Inferior parietal cortex (tissue), 1 donor: Measurements from ENCODE around the gene SCARF2.
"Not testable (repeated sequence)": the region's sequence is repeated elsewhere in the genome, so short reads cannot be mapped to it uniquely, and the experiment has no call there.

Experiments
- DNase-seq: peaks from one replicate; pipeline ENCODE4 v3.0.0-alpha.2; 2016; ENCODE audit errors: extremely low spot score

SCARF2 gene

DNA sequence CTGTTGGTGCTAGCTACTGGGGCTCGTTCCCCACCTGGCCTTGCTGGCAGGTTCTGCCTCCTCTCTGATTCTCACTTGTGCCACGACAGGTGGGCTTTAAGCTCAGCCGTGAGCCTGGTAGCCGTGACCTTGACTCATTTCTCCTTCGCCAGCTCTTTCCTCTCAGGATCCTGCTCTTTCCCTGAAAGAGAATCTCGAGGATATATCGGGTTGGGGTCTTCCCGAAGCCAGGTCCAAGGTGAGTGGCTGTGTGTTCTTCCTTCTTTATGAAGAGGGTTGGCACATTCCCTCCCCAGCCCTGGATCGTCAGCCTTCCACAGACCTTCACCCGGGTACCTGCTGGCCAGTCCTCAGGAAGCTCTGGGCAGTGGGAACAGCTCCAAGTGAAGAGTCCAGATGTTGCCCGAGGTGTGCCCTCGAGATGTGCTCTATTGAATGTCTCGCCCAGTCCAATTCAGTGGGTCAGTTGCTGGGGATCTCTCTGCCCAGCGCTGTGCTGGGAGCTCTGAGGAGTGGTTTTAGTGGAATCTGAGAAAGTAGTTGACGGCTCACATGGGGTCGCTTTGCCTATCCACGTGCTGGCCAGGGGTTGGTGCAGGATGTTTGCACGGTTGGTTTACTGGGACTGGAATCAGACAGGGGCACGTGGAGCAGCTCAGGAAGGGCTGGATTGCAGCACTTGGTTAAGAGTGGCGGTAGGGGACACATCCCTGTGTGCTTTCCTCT is 42.3 kb downstream of the SCARF2 start:
- DNase-seq = no peak

DNA sequence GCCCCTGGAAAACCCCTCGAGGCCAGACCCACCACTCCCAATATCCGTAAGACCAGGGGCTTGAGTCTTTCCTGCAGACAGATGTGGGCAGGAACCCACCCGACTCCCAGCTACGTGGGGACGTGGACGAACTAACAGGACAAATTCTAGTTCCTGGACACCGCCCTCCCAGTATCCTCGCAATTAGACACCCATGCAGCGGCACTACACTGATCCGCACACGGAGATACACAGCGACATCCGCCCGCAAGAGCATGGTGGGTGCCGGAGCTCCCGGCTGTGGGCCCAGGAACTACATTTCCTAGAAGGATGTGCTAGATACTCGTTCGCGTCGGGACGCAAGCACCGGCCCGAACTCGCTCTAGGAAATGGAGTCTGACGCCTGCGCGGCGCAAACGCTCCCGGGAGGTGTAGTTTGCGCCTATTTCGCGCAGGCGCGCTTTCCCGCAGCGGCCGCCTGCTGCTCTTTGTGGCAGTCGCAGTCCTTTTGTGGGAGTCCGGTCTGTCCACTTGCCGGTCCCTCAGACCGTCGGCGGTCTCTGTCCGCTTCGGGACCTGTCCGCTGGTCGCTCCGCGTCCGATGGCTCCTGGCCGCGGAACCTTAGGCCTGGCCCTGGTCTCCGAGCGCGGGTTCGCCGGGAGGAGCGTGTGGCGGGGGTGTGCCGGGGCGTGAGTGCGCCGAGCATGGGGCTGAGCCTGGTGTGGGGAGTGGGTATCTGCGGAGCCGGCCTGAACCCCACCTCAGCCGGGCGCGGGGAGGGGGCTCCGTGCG is 43.7 kb downstream of the SCARF2 start, which contains the start of gene ZNF74:
TSS of gene ZNF74 (plus strand) at position 447 of the 772 bp plus-strand sequence. CDS start 478 bp downstream, outside the sequence.
- peak; percentile 98 for DNase-seq

DNA sequence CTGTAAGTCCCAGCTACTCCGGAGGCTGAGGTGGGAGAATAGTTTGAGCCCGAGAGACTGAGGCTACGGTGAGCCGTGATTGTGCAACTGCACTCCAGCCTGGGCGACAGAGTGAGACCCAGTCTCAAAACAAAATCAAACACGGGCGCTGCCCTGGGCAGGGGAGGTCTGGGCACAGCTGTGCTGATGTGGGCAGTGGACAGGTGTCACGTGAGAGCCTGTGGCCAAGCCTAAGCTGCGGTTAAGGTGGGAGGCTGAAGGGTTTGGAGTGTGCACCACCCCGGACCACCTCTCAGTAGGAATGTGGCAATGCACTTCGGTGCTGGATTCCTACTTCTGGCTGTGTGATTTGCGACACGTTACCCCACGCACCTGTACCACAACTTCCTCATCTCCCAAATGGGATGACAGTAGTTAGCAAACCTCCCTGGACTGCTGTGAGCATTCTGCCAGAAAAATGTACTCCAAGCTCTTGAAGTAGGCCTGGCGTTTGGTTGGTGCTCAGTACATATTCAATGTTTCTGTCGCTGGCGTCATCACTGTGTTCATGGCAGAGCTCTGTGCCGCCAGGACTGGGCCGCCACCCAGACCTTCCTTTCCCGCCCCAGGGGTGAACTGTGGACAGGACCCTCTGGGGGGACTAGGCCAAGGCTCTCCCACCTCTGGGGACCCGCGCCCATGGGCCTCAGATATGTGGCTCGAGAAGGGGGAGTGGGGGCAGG is 44.5 kb downstream of the SCARF2 start:
- DNase-seq = no peak

DNA sequence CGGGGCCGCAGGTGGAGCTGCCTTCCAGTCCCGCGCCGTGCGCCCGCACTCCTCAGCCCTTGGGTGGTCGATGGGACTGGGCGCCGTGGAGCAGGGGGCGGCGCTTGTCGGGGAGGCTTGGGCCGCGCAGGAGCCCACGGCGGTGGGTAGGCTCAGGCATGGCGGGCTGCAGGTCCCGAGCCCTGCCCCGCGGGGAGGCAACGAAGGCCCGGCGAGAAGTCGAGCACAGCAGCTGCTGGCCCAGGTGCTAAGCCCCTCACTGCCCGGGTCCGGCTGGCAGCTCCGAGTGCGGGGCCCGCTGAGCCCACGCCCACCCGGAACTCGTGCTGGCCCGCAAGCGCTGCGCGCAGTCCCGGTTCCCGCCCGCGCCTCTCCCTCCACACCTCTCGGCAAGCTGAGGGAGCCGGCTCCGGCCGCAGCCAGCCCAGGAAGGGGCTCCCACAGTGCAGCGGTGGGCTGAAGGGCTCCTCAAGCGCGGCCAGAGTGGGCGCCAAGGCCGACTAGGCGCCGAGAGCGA is 45.2 kb downstream of the SCARF2 start:
- DNase-seq = not testable (repeated sequence)

- no peak for DNase-seq
Observed at GRCh38 chr22:20391222-20391621, 46.4 kb downstream of the SCARF2 start.

DNA sequence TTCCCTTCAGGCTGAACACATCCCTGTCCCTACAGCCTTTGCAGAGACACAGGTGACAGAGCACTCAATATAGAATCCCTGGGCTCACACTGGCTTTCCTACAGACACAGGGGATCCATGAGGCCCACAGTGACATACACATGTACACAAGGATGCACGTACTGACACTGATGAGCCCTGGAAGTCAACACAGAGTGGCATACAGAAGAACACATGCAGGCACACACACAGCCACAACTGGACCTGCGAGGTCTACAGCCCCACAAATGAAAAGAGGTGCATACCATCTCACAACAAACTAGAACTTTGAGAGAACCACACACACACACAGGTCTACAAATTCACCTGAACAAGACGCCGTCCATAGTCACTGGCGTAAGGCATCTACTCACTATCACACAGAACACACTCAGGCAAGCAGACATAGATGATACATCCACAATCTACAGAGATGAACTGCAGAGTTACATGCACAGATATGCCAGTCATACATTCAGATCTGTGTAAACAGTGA is 47.2 kb downstream of the SCARF2 start:
- no peak for DNase-seq

DNA sequence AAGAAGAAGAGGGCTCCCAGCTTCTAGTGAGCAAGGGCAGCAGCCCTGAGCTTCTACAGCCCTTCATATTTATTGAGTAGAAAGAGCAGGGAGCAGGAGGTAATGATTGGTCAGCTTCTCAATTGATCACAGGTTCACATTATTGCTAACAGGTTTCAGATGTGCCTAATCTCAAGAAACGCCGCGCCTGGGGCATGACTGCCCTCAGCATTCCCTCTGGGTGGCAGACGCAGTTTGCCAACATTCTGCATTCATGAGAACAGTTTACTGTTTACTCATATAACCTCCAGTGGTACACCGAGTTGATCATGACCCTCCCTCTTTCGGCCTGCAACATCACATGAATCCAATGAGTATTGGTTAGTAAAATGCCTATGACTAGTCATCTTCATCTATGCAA is 48.3 kb downstream of the SCARF2 start:
- no peak for DNase-seq

- DNase-seq = no peak
Observed at GRCh38 chr22:20388200-20388599, 49.4 kb downstream of the SCARF2 start.

DNA sequence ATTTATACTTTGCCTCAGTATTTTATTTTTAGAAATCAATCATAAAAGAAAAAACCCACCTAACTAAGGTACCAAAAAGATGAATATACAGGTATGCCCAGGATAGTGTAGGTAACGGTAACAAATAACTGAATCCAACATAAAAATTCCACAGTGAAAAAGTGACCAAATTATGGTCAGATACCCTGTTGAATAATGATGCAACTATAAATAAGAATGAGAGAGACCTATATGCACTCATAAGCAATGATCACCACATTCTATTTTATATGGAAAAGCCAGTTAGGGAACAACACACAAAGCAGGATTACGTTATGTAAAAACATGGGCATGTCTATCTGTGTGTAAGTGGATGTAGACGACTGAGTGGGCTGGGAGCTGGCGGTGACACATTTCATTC is 50.7 kb downstream of the SCARF2 start:
- no peak for DNase-seq

DNA sequence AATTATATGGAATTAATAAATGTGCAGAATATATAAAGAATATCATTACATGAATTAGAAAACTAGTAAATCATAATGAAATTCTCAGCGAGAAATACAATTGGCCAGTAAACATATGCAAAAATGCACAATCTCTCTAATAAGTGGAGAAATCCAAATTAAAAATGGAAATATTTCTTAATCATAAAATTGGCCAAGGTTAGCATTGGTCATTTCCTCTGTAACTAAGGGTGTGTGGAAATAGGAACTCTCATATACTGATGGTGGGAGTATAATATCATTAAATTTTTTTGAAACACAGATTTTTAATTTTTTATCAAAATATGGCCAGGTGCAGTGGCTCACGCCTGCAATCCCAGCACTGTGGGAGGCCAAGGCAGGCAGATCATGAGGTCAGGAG is 51.3 kb downstream of the SCARF2 start:
- DNase-seq = no peak

GRCh38 chr22:20384865-20385264 is 52.8 kb downstream of the SCARF2 start:
- no peak for DNase-seq

- DNase-seq = no peak
Observed at GRCh38 chr22:20384171-20384570, 53.5 kb downstream of the SCARF2 start.

DNA sequence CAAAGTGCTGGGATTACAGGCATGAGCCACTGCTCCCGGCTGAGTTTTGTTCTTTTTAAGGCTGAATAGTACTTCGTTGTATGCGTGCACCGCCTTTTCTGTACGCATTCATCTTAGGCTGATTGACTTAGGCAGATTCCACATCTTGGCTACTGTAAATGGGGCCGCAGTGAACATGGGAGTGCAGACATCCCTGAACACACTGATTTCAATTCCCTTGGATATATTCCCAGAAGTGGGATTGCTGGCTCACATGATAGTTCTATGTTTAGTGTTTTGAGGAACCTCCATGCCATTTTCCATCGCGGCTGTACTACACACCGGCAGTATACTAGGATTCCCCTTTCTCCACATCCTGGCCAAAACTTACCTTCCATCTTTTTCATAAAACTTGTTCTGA is 54.1 kb downstream of the SCARF2 start:
- DNase-seq = no peak

DNA sequence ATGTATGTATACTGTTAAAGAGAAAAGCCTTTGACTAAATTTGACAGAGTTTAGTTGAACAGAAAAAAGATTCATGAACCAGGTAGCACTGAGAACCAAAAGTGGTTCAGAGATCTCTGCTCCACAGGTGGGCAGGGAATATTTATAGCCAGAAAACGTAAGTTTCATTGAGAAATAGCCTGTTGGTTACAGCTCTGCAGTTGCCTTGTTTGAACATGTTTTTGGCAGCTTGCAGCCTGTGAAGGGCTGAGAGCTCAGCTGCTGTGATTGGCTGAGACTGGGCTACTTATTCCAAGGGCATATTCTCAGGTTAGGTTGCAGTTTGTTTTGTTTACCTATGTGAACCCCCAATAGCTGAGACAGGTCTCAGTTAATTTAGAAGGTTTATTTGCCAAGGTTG is 57.1 kb downstream of the SCARF2 start:
- DNase-seq = no peak

DNA sequence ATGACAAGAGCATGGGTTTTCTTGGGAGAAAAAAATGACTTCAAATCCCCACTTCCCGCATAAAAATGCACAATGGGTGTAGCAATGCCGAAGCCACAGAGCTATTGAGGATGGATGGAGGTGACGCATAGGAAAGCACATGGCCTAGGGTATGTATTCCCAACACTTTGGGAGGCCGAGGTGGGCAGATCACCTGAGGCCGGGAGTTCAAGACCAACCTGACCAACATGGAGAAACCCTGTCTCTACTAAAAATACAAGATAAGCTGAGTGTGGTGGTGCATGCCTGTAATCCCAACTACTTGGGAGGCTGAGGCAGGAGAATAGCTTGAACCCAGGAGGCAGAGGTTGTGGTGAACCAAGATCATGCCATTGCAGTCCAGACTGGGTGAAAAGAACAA is 58.9 kb downstream of the SCARF2 start:
- not testable (repeated sequence) for DNase-seq

- no peak for DNase-seq
Observed at GRCh38 chr22:20378110-20378509, 59.5 kb downstream of the SCARF2 start.

GRCh38 chr22:20376983-20377382 is 60.6 kb downstream of the SCARF2 start:
- not testable (repeated sequence) for DNase-seq

GRCh38 chr22:20376281-20376680 is 61.3 kb downstream of the SCARF2 start:
- DNase-seq = not testable (repeated sequence)
